ENCODE results near the gene IFNA10. TPM values are rescaled to one million over a fixed set of nuclear protein-coding genes. Genes with fewer than 3 reads are reported as not detected.
"Not testable (repeated sequence)": the region's sequence is repeated elsewhere in the genome, so short reads cannot be mapped to it uniquely, and the experiment has no call there.

The IFNA10 gene
- total and polyA plus RNA-seq, 4 donors = not detected

DNA sequence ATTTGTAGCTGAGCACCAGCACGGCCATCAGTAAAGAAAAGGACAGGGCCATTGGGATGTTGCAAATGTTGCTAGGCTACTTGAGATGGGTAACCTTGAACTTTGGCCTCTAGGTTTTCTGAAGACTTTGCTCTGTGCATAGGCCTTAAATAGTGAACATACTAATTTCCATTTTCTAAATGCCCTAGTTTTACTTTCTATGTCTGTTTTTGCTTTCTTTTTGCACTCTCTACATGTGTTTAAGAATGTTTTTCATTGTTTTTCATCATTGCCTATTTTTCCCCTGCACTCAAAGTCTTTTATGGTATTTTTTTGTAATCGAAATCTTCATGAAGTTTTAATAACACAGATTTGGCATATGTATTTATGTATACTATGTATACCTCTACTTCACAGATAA, 21.2 kb upstream of the IFNA10 start, which contains the start of gene IFNA17:
TSS of gene IFNA17 (minus strand) at position 101 of the 400 bp plus-strand sequence. CDS start at position 52, 49 bp downstream.
- TF ChIP-seq, protein P1, sequence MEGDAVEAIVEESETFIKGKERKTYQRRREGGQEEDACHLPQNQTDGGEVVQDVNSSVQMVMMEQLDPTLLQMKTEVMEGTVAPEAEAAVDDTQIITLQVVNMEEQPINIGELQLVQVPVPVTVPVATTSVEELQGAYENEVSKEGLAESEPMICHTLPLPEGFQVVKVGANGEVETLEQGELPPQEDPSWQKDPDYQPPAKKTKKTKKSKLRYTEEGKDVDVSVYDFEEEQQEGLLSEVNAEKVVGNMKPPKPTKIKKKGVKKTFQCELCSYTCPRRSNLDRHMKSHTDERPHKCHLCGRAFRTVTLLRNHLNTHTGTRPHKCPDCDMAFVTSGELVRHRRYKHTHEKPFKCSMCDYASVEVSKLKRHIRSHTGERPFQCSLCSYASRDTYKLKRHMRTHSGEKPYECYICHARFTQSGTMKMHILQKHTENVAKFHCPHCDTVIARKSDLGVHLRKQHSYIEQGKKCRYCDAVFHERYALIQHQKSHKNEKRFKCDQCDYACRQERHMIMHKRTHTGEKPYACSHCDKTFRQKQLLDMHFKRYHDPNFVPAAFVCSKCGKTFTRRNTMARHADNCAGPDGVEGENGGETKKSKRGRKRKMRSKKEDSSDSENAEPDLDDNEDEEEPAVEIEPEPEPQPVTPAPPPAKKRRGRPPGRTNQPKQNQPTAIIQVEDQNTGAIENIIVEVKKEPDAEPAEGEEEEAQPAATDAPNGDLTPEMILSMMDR (IDR thresholded peaks at IDR 0.05; ENCODE audit: control extremely low read depth, extremely low read depth) = no peak
- DNase-seq = no peak
- Histone ChIP-seq H3K27me3 (ENCODE audit: control insufficient read depth in 3 of 3, insufficient read depth in 3 of 3, low read length in 2 of 3) (no peaks in the 10 kb centered on the region), H3K27ac (ENCODE audit: low read depth in 1 of 2, low read length in 1 of 2) (no peak within 1 kb of the TSS), H3K9ac (ENCODE audit: insufficient read depth in 1 of 2, low read length in 2 of 2) (no peak within 1 kb of the TSS), H3K4me3 (no peak within 1 kb of the TSS), H3K4me1 (ENCODE audit: control insufficient read depth in 5 of 5, insufficient read depth in 5 of 5, low read length in 5 of 5) (no peaks in the 10 kb centered on the region), H3K36me3 (ENCODE audit: control insufficient read depth in 4 of 4, insufficient read depth in 4 of 4, low read length in 4 of 4) (no peaks in the 10 kb centered on the region), H3K9me3 (ENCODE audit: control insufficient read depth in 4 of 4, insufficient read depth in 3 of 4, low read length in 3 of 4) (no peaks in the 10 kb centered on the region)
- WGBS, 2 donors = 89 to 96% methylated on average over 2 of the region's 2 CpGs
- no peak for ATAC-seq (ENCODE audit: insufficient read depth, low FRiP score)

DNA sequence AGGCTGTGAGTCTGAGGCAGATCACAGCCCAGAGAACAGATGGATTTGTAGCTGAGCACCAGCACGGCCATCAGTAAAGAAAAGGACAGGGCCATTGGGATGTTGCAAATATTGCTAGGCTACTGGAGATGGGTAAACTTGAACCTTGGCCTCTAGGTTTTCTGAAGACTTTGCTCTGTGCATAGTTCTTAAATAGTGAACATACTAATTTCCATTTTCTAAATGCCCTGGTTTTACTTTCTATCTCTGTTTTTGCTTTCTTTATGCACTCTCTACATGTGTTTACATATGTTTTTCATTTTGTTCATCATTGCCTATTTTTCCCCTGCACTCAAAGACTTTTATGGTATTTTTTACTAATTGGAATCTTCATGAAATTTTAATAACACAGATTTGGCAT, 10.3 kb upstream of the IFNA10 start, which contains the start of gene IFNA16:
TSS of gene IFNA16 (minus strand) at position 101 of the 400 bp plus-strand sequence. CDS start at position 95, 6 bp downstream.
- H3K36me3 ChIP-seq (ENCODE audit: control insufficient read depth in 4 of 4, insufficient read depth in 4 of 4, low read length in 4 of 4); ATAC-seq (ENCODE audit: insufficient read depth, low FRiP score); H3K4me3 ChIP-seq; H3K9ac ChIP-seq (ENCODE audit: insufficient read depth in 1 of 2, low read length in 2 of 2); H3K27ac ChIP-seq (ENCODE audit: low read depth in 1 of 2, low read length in 1 of 2); H3K4me1 ChIP-seq (ENCODE audit: control insufficient read depth in 5 of 5, insufficient read depth in 5 of 5, low read length in 5 of 5); H3K9me3 ChIP-seq (ENCODE audit: control insufficient read depth in 4 of 4, insufficient read depth in 3 of 4, low read length in 3 of 4); H3K27me3 ChIP-seq (ENCODE audit: control insufficient read depth in 3 of 3, insufficient read depth in 3 of 3, low read length in 2 of 3); DNase-seq: not testable (repeated sequence)
- 83 to 93% methylated on average over 1 of the region's 1 CpG for WGBS, 2 donors

DNA sequence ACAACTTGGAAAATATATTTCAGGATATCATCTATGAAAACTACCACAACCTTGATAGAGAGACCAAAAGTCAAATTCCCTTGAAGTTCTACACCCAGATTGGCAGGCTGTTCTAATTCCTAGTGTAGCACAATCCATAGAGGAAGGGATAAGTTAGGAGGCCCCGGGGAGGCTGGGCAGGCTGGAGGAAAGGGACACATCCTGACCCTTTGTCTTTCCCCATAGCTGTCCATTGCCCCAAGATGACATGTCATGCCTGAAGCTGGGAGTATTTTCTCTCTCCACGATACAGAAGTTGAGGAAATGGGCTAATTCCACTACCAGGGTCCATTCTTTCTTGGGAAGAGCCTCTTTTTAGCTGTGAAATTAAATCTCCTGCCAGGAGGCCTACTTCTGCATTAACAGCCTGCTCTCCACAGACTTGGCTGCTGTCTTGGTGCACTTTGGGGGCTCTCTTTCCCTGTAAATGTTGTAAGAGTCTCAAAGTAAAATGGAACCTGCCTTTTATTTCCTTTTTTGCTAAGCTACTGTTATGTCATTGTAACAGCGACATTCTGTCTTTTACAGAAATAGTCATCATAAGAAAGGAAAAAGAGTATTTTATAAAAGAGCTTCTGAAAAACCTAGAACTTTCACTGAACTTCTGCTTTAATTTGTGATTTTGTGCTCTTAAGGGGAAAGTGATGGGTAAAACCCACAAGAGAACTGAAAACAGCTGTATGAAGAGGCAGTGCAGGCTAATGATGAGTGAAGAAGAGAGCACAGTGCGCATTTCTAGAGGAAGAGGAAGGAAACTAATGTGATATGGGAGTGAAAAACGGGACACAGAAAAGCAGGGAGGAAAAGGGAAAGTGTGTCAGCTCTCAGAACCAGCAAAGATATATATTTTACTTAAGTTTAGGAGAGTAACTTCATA, 6.7 kb upstream of the IFNA10 start:
- 33 to 47% methylated on average over 5 of the region's 5 CpGs for WGBS, 2 donors
- not testable (repeated sequence) for ATAC-seq (ENCODE audit: insufficient read depth, low FRiP score); H3K4me1 ChIP-seq (ENCODE audit: control insufficient read depth in 5 of 5, insufficient read depth in 5 of 5, low read length in 5 of 5); H3K27ac ChIP-seq (ENCODE audit: low read depth in 1 of 2, low read length in 1 of 2); H3K9ac ChIP-seq (ENCODE audit: insufficient read depth in 1 of 2, low read length in 2 of 2); H3K36me3 ChIP-seq (ENCODE audit: control insufficient read depth in 4 of 4, insufficient read depth in 4 of 4, low read length in 4 of 4); H3K4me3 ChIP-seq; H3K27me3 ChIP-seq (ENCODE audit: control insufficient read depth in 3 of 3, insufficient read depth in 3 of 3, low read length in 2 of 3); H3K9me3 ChIP-seq (ENCODE audit: control insufficient read depth in 4 of 4, insufficient read depth in 3 of 4, low read length in 3 of 4)
- peak in 1 of 3 donors; percentile 1 for DNase-seq

DNA sequence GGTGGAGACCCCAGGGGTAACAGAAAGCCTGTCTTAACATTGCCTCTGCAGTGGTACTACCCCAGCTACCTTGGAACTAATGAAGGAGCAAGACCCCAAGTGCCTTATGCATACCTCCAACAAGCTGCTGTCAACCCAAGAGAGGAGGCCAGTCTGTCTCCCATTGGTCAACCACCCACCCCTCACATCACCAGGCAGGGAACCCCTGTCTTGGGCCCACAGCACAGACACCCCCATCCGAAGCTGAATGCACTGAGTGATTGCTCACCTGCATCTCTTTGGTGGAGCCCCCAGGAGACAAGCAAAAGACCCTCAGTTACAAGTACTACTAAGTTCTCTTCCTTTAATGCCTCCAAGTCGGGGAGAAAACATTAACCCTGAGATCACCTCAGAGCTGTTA, 5.2 kb upstream of the IFNA10 start:
- not testable (repeated sequence) for H3K36me3 ChIP-seq (ENCODE audit: control insufficient read depth in 4 of 4, insufficient read depth in 4 of 4, low read length in 4 of 4); H3K27me3 ChIP-seq (ENCODE audit: control insufficient read depth in 3 of 3, insufficient read depth in 3 of 3, low read length in 2 of 3); H3K9me3 ChIP-seq (ENCODE audit: control insufficient read depth in 4 of 4, insufficient read depth in 3 of 4, low read length in 3 of 4); H3K4me3 ChIP-seq; H3K4me1 ChIP-seq (ENCODE audit: control insufficient read depth in 5 of 5, insufficient read depth in 5 of 5, low read length in 5 of 5); H3K9ac ChIP-seq (ENCODE audit: insufficient read depth in 1 of 2, low read length in 2 of 2); DNase-seq; H3K27ac ChIP-seq (ENCODE audit: low read depth in 1 of 2, low read length in 1 of 2); ATAC-seq (ENCODE audit: insufficient read depth, low FRiP score)
- WGBS, 2 donors = 71 to 76% methylated on average over 2 of the region's 2 CpGs

DNA sequence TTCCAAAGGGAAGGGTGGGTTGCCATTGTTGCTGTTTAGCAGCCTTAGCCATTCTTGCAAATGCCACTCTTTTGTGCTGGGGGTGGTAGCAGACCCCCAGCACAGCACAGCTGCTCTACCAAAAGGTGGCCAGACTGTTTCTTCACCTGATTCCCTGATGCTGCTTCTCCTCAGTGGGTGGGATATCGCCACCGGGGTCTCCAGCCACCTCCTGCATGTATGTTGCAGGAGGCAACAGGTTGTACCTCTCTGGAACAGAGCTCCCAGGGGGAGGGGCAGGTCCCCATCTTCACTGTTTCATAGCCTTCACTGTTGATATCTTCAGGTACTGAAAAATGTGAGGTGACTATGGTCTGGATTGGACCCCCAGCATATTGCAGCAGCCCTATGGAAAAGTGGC, 3.8 kb upstream of the IFNA10 start:
- H3K9me3 ChIP-seq (ENCODE audit: control insufficient read depth in 4 of 4, insufficient read depth in 3 of 4, low read length in 3 of 4); H3K4me3 ChIP-seq; H3K27ac ChIP-seq (ENCODE audit: low read depth in 1 of 2, low read length in 1 of 2); H3K27me3 ChIP-seq (ENCODE audit: control insufficient read depth in 3 of 3, insufficient read depth in 3 of 3, low read length in 2 of 3); DNase-seq; H3K36me3 ChIP-seq (ENCODE audit: control insufficient read depth in 4 of 4, insufficient read depth in 4 of 4, low read length in 4 of 4); ATAC-seq (ENCODE audit: insufficient read depth, low FRiP score); H3K4me1 ChIP-seq (ENCODE audit: control insufficient read depth in 5 of 5, insufficient read depth in 5 of 5, low read length in 5 of 5); H3K9ac ChIP-seq (ENCODE audit: insufficient read depth in 1 of 2, low read length in 2 of 2): not testable (repeated sequence)
- 87 to 92% methylated on average over 2 of the region's 2 CpGs for WGBS, 2 donors

Measured in lung (tissue), 12 donors.